Thyroid gland (tissue), 4 donors: ENCODE results near the gene PROC. TPM values are rescaled to one million over a fixed set of nuclear protein-coding genes. Genes with fewer than 3 reads are reported as not detected.
A peak's percentile ranks its signal among the peaks of the same experiment; 100 is the strongest.

Experiments
- DNase-seq, 2 donors: peaks; one replicate each; pipeline ENCODE4 v3.0.0-alpha.2; 2019
- H3K27ac ChIP-seq, 3 donors: fragments of 200-600 bp; sonication (generic); 1 replicate in 2 of 3; 2 replicates in 1 of 3; pipeline ENCODE4 v1.5.1; 2016 to 2019; ENCODE audit warnings: mild to moderate bottlenecking in 1 of 3, moderate library complexity in 1 of 3
- H3K27me3 ChIP-seq: fragments of 200-600 bp; sonication (generic); one replicate; pipeline ENCODE4 v1.5.1; 2019
- H3K36me3 ChIP-seq, 2 donors: fragments of 200-600 bp; sonication (generic); one replicate each; pipeline ENCODE4 v1.5.1; 2016 to 2019
- H3K4me1 ChIP-seq, 2 donors: fragments of 200-600 bp; sonication (generic); one replicate each; pipeline ENCODE4 v1.5.1; 2017 to 2019
- H3K4me3 ChIP-seq, 3 donors: fragments of 200-600 bp; sonication (generic); replicated peaks in 1 of 3; 1 replicate in 2 of 3; 2 replicates in 1 of 3; pipeline ENCODE4 v1.5.1; 2016; ENCODE audit warnings: mild to moderate bottlenecking in 1 of 3
- H3K9me3 ChIP-seq: fragments of 200-600 bp; sonication (generic); one replicate; pipeline ENCODE4 v1.5.1; 2017
- POLR2A ChIP-seq, 2 donors: fragments of 450-650 bp; IDR thresholded peaks; one replicate each; pipeline ENCODE4 v1.6.1; 2017; ENCODE audit warnings: antibody characterized with exemption in 2 of 2, mild to moderate bottlenecking in 2 of 2, moderate library complexity in 1 of 2
- whole genome bisulfite sequencing, 2 donors: methylation state at CpG; one replicate each; pipeline ENCODE4 v1.1.5; 2017; 5-methylcytosine and 5-hydroxymethylcytosine counted together
- intact Hi-C: fragments of 100-400 bp; cut with DNase I; formaldehyde crosslinking; loops from one replicate; pipeline ENCODE4 v1.15.1; 2023
- total RNA-seq, 4 donors: library from RNA; depleted of rRNA; stranded (reverse); fragments of >200 nt; gene quantifications; one replicate each; pipeline ENCODE4 v1.2.3, GENCODE V29; 2016
- TF ChIP-seq, protein P1 (sequence below), 6 experiments: fragments of 200-600 bp in 3 of 6; fragments of 450-650 bp in 3 of 6; sonication (generic) in 3 of 6; IDR thresholded peaks; one replicate each; pipeline ENCODE4 v1.5.1; 2016 to 2019; ENCODE audit warnings: antibody characterized with exemption in 6 of 6, mild to moderate bottlenecking in 2 of 6, inconsistent platforms in 1 of 6, moderate library complexity in 1 of 6

The PROC gene
- total RNA-seq, 4 donors from 2014 or later: not detected

DNA sequence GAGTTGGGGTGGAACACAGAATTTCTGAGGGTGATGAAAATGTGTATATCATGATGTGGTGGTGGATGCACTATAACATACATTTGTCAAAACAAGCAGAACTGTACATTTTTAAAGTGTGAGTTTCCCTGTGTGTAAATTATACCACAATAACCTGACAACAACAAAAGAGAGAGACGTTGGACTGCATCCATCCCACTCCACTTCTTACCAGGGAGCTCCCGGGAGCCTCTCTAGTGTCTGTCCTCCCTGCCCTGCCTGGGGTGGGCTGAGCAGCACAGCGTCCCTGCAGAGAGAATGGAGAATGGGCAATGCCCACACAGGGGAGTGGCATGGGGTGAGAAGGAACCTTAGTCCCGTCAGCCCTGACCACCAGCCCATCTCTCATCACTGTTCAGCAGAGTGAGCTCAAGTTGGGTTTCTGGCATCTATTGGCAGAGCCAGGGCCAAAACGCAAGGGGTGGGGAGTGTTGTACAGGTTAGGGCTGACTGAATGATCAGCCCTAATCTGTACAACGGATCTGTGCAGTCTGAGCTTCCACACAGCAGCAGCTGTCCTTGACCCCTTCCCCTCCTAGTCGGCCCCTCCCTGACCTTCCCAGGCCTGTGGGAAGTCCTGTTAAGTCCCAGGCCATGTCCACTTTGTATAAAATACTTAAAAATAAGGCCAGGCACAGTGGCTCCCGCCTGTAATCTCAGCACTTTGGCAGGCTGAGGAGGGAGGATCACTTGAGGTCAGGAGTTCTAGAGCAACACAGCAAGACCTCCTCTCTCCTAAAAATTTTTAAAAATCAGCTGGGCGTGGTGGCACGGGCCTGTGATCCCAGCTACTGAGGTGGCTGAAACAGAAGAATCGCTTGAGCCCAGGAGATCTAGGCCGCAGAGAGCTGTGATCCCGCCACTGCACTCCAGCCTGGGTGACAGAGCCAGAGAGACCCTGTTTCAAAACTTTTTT, 3.3 kb upstream of the PROC start:
- WGBS, 2 donors: 85 to 86% methylated on average over 13 of the region's 13 CpGs
- Histone ChIP-seq H3K4me3 (no peak overlapping the region), H3K27ac (peak overlapping the region in 1 of 3 donors; percentile 21), H3K4me1 (peaks cover 31 to 49% of the 10 kb centered on the region in 2 donors), H3K27me3 (no peaks in the 10 kb centered on the region), H3K9me3 (no peaks in the 10 kb centered on the region), H3K36me3 (no peaks in the 10 kb centered on the region)
- TF ChIP-seq, protein P1, sequence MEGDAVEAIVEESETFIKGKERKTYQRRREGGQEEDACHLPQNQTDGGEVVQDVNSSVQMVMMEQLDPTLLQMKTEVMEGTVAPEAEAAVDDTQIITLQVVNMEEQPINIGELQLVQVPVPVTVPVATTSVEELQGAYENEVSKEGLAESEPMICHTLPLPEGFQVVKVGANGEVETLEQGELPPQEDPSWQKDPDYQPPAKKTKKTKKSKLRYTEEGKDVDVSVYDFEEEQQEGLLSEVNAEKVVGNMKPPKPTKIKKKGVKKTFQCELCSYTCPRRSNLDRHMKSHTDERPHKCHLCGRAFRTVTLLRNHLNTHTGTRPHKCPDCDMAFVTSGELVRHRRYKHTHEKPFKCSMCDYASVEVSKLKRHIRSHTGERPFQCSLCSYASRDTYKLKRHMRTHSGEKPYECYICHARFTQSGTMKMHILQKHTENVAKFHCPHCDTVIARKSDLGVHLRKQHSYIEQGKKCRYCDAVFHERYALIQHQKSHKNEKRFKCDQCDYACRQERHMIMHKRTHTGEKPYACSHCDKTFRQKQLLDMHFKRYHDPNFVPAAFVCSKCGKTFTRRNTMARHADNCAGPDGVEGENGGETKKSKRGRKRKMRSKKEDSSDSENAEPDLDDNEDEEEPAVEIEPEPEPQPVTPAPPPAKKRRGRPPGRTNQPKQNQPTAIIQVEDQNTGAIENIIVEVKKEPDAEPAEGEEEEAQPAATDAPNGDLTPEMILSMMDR (IDR thresholded peaks at IDR 0.05): no peak
- no peak for TF ChIP-seq POLR2A (IDR thresholded peaks at IDR 0.05)
- intact Hi-C loops: no loop called here
- DNase-seq: peak; percentile 32 to 35

DNA sequence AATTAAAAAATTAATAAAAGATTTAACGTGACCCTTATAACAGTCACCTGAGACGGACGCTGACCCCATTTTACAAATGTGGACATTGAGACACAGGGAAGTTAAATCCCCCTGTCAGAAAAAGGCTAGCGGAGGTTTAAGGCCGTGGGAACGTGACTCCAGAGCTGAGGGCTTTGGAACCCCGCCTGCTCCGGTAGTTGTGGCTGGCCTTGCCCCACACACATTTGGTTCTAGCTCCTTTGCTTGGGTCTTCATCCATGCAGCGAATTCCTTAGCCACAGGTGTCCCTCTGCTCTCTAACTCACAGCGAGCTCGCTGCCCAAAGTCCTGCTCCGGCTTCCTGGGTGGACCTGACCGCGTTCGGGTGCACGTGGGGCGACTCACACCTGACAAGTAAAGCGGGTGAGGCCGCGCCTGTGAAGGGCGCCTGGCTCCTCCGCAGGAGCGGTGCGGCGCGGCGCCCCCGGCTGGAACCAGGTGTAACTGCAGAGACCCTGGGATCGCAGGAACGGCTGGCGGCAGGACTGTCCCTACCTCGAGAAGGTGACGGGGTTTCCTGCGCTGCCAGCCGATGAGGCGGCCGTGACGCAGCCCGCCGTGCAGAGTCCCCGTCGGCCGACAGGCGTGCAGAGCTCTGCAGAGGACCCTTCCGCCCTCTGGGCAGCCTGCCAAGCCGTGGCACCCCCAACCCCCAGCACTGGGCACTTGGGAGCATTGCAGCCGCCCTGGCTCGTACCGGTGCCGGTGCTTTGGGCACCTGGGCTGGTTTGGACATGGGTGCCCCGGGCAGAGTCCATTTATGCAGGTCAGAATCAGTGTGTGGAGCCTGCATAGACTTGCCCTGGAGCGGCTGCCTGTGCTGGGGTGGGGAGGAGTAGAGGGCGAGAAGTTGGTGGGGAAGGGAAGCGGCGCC, 2.4 kb upstream of the PROC start:
- 24 to 34% methylated on average over 32 to 37 of the region's 55 CpGs for WGBS, 2 donors
- Histone ChIP-seq H3K27ac (peak overlapping the region in 2 of 3 donors; percentile 13 to 45), H3K4me3 (peak overlapping the region in 1 of 3 donors; percentile 36), H3K4me1 (peaks cover 26 to 40% of the 10 kb centered on the region in 2 donors), H3K36me3 (no peaks in the 10 kb centered on the region), H3K27me3 (no peaks in the 10 kb centered on the region), H3K9me3 (no peaks in the 10 kb centered on the region)
- intact Hi-C loops: no loop called here
- peak; percentile 78 to 86 for DNase-seq
- TF ChIP-seq, protein P1 (IDR thresholded peaks at IDR 0.05): peak; percentile 46 to 88 (median 74)
- peak in 1 of 2 donors; percentile 5 for TF ChIP-seq POLR2A (IDR thresholded peaks at IDR 0.05)

DNA sequence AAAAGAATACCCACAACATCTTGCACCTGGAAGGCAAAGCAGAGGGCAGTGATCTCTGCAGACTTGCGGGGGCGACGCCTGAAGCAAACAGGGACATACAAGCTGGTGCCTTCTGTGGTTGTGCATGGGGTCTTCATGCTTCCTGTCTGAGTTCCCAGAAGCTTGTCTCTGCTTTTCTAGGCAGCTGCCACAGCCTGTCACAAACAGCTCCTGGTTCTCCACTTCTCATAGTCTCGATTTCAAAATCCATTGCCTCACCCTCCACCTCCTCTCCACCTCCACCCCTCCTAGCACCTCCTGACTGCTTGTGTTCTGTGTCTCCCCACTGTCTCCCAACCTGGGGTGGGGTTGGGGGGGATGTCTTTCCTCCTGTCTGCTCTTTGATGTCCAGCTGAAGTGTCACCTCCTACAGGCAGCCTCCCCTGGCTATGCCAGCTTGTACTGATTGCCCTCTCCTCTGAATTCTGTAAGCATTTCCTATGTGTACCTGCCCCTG, 1.7 kb upstream of the PROC start:
- H3K27me3 ChIP-seq: no peaks in the 10 kb centered on the region
- intact Hi-C loops: no loop called here
- DNase-seq: no peak

DNA sequence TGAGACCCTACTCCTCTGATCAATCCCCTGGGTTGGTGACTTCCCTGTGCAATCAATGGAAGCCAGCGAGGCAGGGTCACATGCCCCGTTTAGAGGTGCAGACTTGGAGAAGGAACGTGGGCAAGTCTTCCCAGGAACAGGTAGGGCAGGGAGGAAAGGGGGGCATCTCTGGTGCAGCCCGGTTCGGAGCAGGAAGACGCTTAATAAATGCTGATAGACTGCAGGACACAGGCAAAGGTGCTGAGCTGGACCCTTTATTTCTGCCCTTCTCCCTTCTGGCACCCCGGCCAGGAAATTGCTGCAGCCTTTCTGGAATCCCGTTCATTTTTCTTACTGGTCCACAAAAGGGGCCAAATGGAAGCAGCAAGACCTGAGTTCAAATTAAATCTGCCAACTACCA, 821 bp upstream of the PROC start:
- Histone ChIP-seq H3K27ac (no peak overlapping the region), H3K4me1 (peaks cover 19 to 25% of the 10 kb centered on the region in 2 donors), H3K4me3 (no peak overlapping the region), H3K27me3 (no peaks in the 10 kb centered on the region), H3K9me3 (no peaks in the 10 kb centered on the region), H3K36me3 (no peaks in the 10 kb centered on the region)
- WGBS, 2 donors: 88% methylated on average over 8 of the region's 8 CpGs
- intact Hi-C loops: no loop called here
- TF ChIP-seq, protein P1 (IDR thresholded peaks at IDR 0.05): no peak
- no peak for TF ChIP-seq POLR2A (IDR thresholded peaks at IDR 0.05)
- DNase-seq: no peak

More for the DNA sequence above, 1.7 kb upstream of the PROC start:
- Histone ChIP-seq H3K27ac (no peak overlapping the region), H3K4me3 (peak overlapping the region in 1 of 3 donors; percentile 36), H3K9me3 (no peaks in the 10 kb centered on the region), H3K36me3 (no peaks in the 10 kb centered on the region), H3K4me1 (peaks cover 21 to 34% of the 10 kb centered on the region in 2 donors)
- 35 to 55% methylated on average over 4 of the region's 4 CpGs for WGBS, 2 donors
- TF ChIP-seq, protein P1 (IDR thresholded peaks at IDR 0.05): no peak
- TF ChIP-seq POLR2A (IDR thresholded peaks at IDR 0.05): no peak
